ENCODE results near the gene PSKH1.

DNA sequence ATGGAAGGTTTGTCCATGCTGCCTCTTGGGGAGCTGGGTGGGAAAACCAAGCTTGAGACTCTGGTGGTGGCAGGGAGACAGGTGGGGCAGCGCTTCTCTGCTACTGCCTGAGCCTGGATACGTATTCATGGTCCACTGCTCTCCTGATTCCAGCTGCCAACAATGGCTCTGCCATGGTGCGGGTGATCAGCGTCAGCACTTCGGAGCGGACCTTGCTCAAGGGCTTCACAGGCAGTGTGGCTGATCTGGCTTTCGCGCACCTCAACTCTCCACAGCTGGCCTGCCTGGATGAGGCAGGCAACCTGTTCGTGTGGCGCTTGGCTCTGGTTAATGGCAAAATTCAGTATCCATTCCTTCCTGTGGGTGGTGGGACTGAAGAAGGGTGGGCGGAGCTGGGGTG lies 16.0 kb upstream of the PSKH1 start:
- TF ChIP-seq RAD21 (IDR thresholded peaks at IDR 0.05; ENCODE audit: low read depth) (no peak), NFIC (IDR thresholded peaks at IDR 0.05) (no peak), ZBTB7A (IDR thresholded peaks at IDR 0.05; ENCODE audit: low read depth) (no peak), YY1 (IDR thresholded peaks at IDR 0.05; ENCODE audit: low read depth) (no peak), EP300 (IDR thresholded peaks at IDR 0.05; ENCODE audit: borderline replicate concordance) (no peak), CREB1 (IDR thresholded peaks at IDR 0.05; ENCODE audit: low read depth) (no peak), EGR1 (IDR thresholded peaks at IDR 0.05) (no peak), TAF1 (IDR thresholded peaks at IDR 0.05; ENCODE audit: low read depth) (no peak), TCF12 (IDR thresholded peaks at IDR 0.05; ENCODE audit: low read depth) (no peak), TEAD4 (IDR thresholded peaks at IDR 0.05) (no peak)
- TF ChIP-seq, protein P1, sequence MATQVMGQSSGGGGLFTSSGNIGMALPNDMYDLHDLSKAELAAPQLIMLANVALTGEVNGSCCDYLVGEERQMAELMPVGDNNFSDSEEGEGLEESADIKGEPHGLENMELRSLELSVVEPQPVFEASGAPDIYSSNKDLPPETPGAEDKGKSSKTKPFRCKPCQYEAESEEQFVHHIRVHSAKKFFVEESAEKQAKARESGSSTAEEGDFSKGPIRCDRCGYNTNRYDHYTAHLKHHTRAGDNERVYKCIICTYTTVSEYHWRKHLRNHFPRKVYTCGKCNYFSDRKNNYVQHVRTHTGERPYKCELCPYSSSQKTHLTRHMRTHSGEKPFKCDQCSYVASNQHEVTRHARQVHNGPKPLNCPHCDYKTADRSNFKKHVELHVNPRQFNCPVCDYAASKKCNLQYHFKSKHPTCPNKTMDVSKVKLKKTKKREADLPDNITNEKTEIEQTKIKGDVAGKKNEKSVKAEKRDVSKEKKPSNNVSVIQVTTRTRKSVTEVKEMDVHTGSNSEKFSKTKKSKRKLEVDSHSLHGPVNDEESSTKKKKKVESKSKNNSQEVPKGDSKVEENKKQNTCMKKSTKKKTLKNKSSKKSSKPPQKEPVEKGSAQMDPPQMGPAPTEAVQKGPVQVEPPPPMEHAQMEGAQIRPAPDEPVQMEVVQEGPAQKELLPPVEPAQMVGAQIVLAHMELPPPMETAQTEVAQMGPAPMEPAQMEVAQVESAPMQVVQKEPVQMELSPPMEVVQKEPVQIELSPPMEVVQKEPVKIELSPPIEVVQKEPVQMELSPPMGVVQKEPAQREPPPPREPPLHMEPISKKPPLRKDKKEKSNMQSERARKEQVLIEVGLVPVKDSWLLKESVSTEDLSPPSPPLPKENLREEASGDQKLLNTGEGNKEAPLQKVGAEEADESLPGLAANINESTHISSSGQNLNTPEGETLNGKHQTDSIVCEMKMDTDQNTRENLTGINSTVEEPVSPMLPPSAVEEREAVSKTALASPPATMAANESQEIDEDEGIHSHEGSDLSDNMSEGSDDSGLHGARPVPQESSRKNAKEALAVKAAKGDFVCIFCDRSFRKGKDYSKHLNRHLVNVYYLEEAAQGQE (IDR thresholded peaks at IDR 0.05; ENCODE audit: low read depth): no peak
- TF ChIP-seq, protein P2, sequence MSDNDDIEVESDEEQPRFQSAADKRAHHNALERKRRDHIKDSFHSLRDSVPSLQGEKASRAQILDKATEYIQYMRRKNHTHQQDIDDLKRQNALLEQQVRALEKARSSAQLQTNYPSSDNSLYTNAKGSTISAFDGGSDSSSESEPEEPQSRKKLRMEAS (IDR thresholded peaks at IDR 0.05): no peak

Measured in Ishikawa (cell line).